ENCODE results near the gene SKI. TPM values are rescaled to one million over a fixed set of nuclear protein-coding genes. Genes with fewer than 3 reads are reported as not detected.

Gene SKI
- total and polyA plus RNA-seq, 2 experiments from 2014 or later, result 9.3 to 66.8 TPM

GRCh38 chr1:2232916-2233438 lies 4.9 kb downstream of the SKI start:
- H3K9me2 ChIP-seq (ENCODE audit: insufficient read depth), result no peaks in the 10 kb centered on the region
- Mint-ChIP-seq H3K27ac (0 out of 2 replicates have a peak overlapping the region, but pooled peaks have one; percentile 36), H3K9me3 (no peaks in the 10 kb centered on the region; the same call in 2 of the 3 replicates), H3K27me3 (ENCODE audit: insufficient read depth, low read depth, poor library complexity) (peaks cover 21% of the 10 kb centered on the region), H3K4me1 (peaks cover 58% of the 10 kb centered on the region), H3K4me3 (peak overlapping the region; percentile 30; the same call in 2 of the 3 replicates), H3K36me3 (ENCODE audit: low read depth) (peaks cover 10% of the 10 kb centered on the region; the same call in 2 of the 3 replicates)
- H3K27me3 ChIP-seq (ENCODE audit: insufficient read depth), result no peaks in the 10 kb centered on the region
- H3K4me2 ChIP-seq, result no peak overlapping the region; the same call in 1 of the 2 replicates
- H3K27ac ChIP-seq (ENCODE audit: low read depth), result peak overlapping the region; percentile 50; the same call in 1 of the 2 replicates
- H3K4me1 ChIP-seq (ENCODE audit: insufficient read depth), result peaks cover 37% of the 10 kb centered on the region; the same call in 1 of the 2 replicates
- H3F3A ChIP-seq (replicated peaks; ENCODE audit: low read depth), result peaks cover 13% of the 10 kb centered on the region; the same call in 1 of the 2 replicates
- H3K79me2 ChIP-seq (replicated peaks; ENCODE audit: insufficient read depth), result peaks cover 92% of the 10 kb centered on the region
- peaks cover 74% of the 10 kb centered on the region for H4K20me1 ChIP-seq (replicated peaks; ENCODE audit: insufficient read depth)
- no peaks in the 10 kb centered on the region for H3K36me3 ChIP-seq (ENCODE audit: insufficient read depth)
- H2AFZ ChIP-seq, result no peak overlapping the region
- no peak for TF ChIP-seq POLR2AphosphoS5 (IDR thresholded peaks at IDR 0.05; ENCODE audit: low read depth)
- TF ChIP-seq CTCF (conservative IDR thresholded peaks at IDR 0.05; ENCODE audit: low read depth in 2 of 2), result no peak
- no peak for TF ChIP-seq STAT1 (IDR thresholded peaks at IDR 0.05; ENCODE audit: unreplicated experiment)
- no peak for TF ChIP-seq JUNB (IDR thresholded peaks at IDR 0.05; ENCODE audit: unreplicated experiment)
- no peak for TF ChIP-seq EZH2phosphoT487 (IDR thresholded peaks at IDR 0.05; ENCODE audit: unreplicated experiment)
- TF ChIP-seq ZNF331 (CRISPR knock-in tag; IDR thresholded peaks at IDR 0.05; ENCODE audit: low read depth), result no peak
- TF ChIP-seq ZNF462 (CRISPR knock-in tag; IDR thresholded peaks at IDR 0.05), result no peak
- no peak for TF ChIP-seq ZNF114 (CRISPR knock-in tag; IDR thresholded peaks at IDR 0.05)
- TF ChIP-seq EZH2 (IDR thresholded peaks at IDR 0.05; ENCODE audit: low read depth, unreplicated experiment), result no peak
- no peak for TF ChIP-seq CREB1 (CRISPR knock-in tag; IDR thresholded peaks at IDR 0.05; ENCODE audit: low read depth)
- no peak for TF ChIP-seq ETS1 (IDR thresholded peaks at IDR 0.05)
- no peak for TF ChIP-seq REST (IDR thresholded peaks at IDR 0.05; ENCODE audit: unreplicated experiment)
- no peak for TF ChIP-seq NANOG (IDR thresholded peaks at IDR 0.05; ENCODE audit: borderline replicate concordance)
- DNase-seq (ENCODE audit: low spot score), result peak; percentile 3
- ATAC-seq, result no peak
- H3K4me3 ChIP-seq, result no peak overlapping the region

All from GM23338 (cell line).